ES-I3 (cell line): Measurements from ENCODE around the gene ARHGEF6.

ENCODE experiments used
- H3K36me3 ChIP-seq: 2 replicates; pipeline ENCODE4 v1.6.1; 2013; ENCODE audit warnings: mild to moderate bottlenecking, low read length, control low read depth, moderate library complexity; ENCODE audit not compliant: insufficient read depth
- H3K4me1 ChIP-seq: 2 replicates; pipeline ENCODE4 v1.6.1; 2013; ENCODE audit warnings: mild to moderate bottlenecking, control low read depth, low read length; ENCODE audit not compliant: insufficient read depth
- H3K9ac ChIP-seq: 2 replicates; pipeline ENCODE4 v1.6.1; 2013; ENCODE audit warnings: low read depth, mild to moderate bottlenecking, low read length, moderate library complexity
- H3K9me3 ChIP-seq: 2 replicates; pipeline ENCODE4 v1.6.1; 2013; ENCODE audit warnings: mild to moderate bottlenecking, low read length, moderate library complexity; ENCODE audit not compliant: control insufficient read depth, insufficient read depth

The ARHGEF6 gene

DNA sequence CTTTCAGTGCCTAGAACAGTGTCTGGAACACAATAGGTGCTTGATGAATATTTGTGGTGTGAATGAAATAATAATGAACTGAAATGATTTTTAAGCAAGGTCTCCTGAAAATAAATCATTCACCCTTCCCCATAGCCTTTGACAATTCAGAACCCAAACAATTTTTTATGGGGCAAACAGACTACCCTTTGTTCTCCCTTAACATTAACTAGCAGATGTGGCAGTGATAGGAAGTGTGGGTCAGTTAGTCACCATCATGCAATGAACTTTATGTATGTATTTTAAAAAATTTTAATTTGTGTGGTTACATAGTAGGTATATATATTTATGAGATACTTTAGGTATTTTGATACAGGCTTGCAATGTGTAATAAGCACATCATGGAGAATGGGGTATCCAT, 160.0 kb downstream of the ARHGEF6 start:
- Histone ChIP-seq H3K9me3 (no peaks in the 10 kb centered on the region), H3K9ac (no peak overlapping the region), H3K36me3 (no peaks in the 10 kb centered on the region), H3K4me1 (no peaks in the 10 kb centered on the region)

DNA sequence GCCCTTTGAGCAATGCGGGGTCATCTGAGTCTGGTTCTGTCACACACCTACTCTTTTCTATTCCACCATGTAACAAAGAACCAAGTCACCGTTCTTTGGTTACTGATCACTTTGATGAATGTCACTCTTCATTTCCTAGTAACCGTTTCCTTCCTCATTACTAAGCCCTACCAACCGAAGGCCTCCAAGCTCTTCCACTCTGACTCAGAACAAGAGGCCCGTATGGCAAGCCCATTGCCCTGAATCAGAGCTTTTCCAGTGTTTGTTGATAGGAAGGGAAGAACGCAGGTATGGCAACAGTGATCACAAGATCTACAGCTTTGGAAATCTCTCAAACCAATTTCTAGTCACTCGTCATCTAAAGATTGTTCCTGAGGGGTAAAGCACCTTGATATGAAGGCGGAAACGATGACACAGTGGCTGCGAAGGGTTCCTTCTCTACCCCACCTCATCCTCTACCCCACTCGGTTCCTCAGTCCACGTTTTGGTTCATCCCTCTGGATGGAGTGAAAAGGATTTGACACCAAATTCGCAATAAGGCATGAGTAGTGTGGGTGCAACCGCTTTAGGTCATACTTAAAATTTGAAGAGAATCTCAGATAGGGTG, 160.7 kb downstream of the ARHGEF6 start:
- H3K9ac ChIP-seq, result no peak overlapping the region
- H3K9me3 ChIP-seq, result no peaks in the 10 kb centered on the region
- no peaks in the 10 kb centered on the region for H3K4me1 ChIP-seq
- no peaks in the 10 kb centered on the region for H3K36me3 ChIP-seq

DNA sequence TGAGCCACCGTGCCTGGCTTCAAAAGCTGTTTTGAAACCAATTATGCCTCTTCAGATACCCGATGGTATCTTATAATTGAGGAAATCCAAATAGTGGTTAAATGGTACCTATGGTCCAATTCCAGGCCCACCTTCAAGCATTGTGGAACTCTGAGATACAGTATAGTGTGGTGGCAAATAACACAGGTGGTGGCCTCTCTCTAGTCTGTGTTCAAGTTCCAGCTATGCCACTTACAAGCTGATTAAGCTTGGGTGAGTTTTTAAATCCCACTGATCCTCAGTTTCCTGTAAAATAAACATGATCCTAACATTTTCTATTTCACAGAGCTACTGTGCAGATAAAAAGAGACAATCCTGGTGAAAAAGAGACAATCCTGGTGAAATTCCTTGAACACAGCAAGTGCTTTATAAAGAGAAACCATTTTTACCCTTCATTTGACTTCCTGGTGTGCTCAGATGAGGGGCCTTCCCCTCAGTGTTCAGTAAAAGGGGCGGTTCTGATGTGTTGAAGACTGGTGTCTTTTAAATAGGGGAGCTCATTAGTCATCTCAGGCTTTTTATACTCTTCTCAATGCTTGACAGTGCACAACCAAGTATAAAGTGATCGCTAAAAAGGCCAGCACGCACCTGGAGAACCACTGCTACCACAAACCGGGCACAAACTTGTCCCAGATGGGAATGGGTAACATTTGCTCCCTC, 163.6 kb downstream of the ARHGEF6 start:
- no peaks in the 10 kb centered on the region for H3K4me1 ChIP-seq
- H3K36me3 ChIP-seq, result no peaks in the 10 kb centered on the region
- H3K9ac ChIP-seq, result no peak overlapping the region
- no peaks in the 10 kb centered on the region for H3K9me3 ChIP-seq
